ENCODE measurements around the gene C4BPB.

The C4BPB gene

DNA sequence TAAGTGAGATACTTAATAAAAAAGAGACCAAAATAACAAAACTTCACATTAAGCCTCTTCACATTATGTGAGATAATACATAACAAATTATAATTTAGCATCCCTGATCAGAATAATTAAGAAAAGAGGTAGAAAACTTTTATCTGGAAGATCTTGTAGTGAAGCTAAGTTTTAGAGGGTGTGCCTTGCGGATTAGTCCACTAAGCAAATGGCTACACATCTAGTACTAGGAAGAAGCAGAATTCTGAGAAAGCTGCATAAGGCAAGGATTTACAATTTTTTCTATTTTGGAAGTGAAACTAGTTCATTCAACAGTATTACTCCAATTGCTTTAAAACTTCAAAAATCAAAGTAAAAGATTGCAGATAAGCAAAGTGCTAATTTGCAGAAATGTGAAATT lies 41.2 kb upstream of the C4BPB start:
- H3K27ac ChIP-seq: no peak overlapping the region
- peaks cover 33% of the 10 kb centered on the region for H3K36me3 ChIP-seq
- TF ChIP-seq, protein P1, sequence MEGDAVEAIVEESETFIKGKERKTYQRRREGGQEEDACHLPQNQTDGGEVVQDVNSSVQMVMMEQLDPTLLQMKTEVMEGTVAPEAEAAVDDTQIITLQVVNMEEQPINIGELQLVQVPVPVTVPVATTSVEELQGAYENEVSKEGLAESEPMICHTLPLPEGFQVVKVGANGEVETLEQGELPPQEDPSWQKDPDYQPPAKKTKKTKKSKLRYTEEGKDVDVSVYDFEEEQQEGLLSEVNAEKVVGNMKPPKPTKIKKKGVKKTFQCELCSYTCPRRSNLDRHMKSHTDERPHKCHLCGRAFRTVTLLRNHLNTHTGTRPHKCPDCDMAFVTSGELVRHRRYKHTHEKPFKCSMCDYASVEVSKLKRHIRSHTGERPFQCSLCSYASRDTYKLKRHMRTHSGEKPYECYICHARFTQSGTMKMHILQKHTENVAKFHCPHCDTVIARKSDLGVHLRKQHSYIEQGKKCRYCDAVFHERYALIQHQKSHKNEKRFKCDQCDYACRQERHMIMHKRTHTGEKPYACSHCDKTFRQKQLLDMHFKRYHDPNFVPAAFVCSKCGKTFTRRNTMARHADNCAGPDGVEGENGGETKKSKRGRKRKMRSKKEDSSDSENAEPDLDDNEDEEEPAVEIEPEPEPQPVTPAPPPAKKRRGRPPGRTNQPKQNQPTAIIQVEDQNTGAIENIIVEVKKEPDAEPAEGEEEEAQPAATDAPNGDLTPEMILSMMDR (IDR thresholded peaks at IDR 0.05): no peak
- H3K9me3 ChIP-seq: no peaks in the 10 kb centered on the region
- no peaks in the 10 kb centered on the region for H3K27me3 ChIP-seq
- H3K4me1 ChIP-seq (ENCODE audit: control insufficient read depth in 1 of 2, insufficient read depth in 1 of 2, low read depth in 1 of 2, low read length in 1 of 2): peaks cover 52 to 58% of the 10 kb centered on the region in 2 experiments
- no peak overlapping the region for H3K4me3 ChIP-seq (ENCODE audit: low read depth in 1 of 2, low read length in 1 of 2)

DNA sequence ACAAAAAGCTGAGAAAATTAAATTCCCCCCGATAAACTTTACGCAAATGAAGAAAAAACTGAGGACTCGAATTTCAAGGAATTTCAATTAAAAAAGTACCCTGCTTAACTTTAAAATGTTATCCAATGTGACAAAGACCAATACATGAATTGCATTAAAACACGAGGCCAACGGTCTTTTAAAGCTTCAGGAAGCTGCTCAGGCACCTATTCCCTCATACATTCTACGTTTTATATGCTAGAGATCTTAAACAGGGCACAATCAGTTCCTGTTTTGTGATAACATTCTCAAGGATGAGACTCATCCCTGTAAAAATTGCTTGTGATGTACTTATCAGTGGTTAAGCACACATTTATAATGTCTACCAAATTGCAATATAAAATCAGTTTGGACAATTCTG lies 40.6 kb upstream of the C4BPB start:
- no peaks in the 10 kb centered on the region for H3K27me3 ChIP-seq
- no peaks in the 10 kb centered on the region for H3K9me3 ChIP-seq
- peaks cover 32% of the 10 kb centered on the region for H3K36me3 ChIP-seq
- H3K4me3 ChIP-seq (ENCODE audit: low read depth in 1 of 2, low read length in 1 of 2): no peak overlapping the region
- peaks cover 55 to 64% of the 10 kb centered on the region in 2 experiments for H3K4me1 ChIP-seq (ENCODE audit: control insufficient read depth in 1 of 2, insufficient read depth in 1 of 2, low read depth in 1 of 2, low read length in 1 of 2)
- TF ChIP-seq, protein P1 (IDR thresholded peaks at IDR 0.05): no peak
- no peak overlapping the region for H3K27ac ChIP-seq

DNA sequence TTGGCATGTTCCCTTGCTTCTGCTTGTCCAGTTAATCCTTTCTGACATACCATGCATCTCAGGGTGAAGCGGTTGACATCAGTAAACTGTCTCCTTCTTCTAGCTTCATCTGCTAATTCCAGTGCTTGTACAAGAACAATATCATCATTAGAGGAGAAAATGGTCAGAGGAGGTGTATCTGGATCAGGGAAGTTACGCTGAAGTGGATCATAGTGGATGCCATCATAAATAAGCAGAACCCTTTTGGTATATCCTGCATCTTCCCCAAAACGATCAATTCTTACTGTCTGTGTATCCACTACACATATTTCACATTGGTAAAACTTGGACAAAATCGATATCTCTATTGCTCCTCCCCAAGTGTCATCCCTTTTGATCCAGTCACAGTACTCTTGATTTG lies 39.6 kb upstream of the C4BPB start:
- Histone ChIP-seq H3K36me3 (peaks cover 25% of the 10 kb centered on the region), H3K27ac (no peak overlapping the region)

DNA sequence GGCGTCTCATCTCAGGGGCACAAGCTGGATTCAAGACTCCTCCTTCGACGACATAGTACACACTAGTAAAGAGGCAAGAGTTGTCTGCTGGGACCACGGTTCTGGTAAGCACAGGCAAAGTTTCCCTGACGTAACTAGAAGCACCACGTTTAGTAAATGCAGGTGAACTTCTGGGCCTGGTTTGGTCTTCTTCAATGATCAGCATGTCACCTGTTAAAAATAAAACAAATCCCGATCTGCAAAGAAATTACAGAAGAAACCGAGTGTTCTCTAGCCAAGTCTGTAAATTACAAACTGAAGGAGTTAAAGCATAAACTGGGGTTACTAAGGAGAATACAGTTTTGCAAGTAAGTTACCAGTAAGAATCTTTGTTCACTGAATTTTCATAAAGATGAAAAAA lies 39.1 kb upstream of the C4BPB start:
- peaks cover 25% of the 10 kb centered on the region for H3K36me3 ChIP-seq
- no peaks in the 10 kb centered on the region for H3K9me3 ChIP-seq
- TF ChIP-seq, protein P1 (IDR thresholded peaks at IDR 0.05): no peak
- no peaks in the 10 kb centered on the region for H3K27me3 ChIP-seq
- peak overlapping the region; percentile 92 for H3K27ac ChIP-seq
- peaks cover 68 to 78% of the 10 kb centered on the region in 2 experiments for H3K4me1 ChIP-seq (ENCODE audit: control insufficient read depth in 1 of 2, insufficient read depth in 1 of 2, low read depth in 1 of 2, low read length in 1 of 2)
- H3K4me3 ChIP-seq (ENCODE audit: low read depth in 1 of 2, low read length in 1 of 2): peak overlapping the region; percentile 90 to 99

More for the DNA sequence above, 39.6 kb upstream of the C4BPB start:
- Histone ChIP-seq H3K4me3 (ENCODE audit: low read depth in 1 of 2, low read length in 1 of 2) (peak overlapping the region in 1 of 2 experiments; percentile 99), H3K4me1 (ENCODE audit: control insufficient read depth in 1 of 2, insufficient read depth in 1 of 2, low read depth in 1 of 2, low read length in 1 of 2) (peaks cover 63 to 74% of the 10 kb centered on the region in 2 experiments), H3K9me3 (no peaks in the 10 kb centered on the region), H3K27me3 (no peaks in the 10 kb centered on the region)
- TF ChIP-seq, protein P1 (IDR thresholded peaks at IDR 0.05): no peak

DNA sequence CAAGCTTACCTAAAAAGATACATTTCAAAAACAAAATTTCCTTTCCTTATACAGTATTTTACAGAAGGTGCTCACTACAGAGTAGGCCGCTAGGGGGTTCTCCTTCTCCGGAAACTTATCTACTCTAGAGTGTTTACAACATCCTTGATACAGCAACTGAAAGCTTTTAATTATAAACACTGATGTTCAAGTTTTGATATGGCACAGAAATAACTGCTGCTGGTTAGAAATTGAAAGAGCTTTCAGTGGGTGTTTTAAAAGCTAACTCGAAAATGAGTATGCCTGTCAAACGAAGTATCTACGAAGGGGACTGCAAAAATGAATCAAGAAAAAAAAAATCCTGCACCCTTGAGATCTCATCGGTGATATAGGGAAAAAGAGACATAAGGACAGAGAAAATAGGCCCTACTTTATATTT lies 38.7 kb upstream of the C4BPB start:
- no peaks in the 10 kb centered on the region for H3K27me3 ChIP-seq
- H3K27ac ChIP-seq: peak overlapping the region; percentile 92
- TF ChIP-seq, protein P1 (IDR thresholded peaks at IDR 0.05): peak; percentile 79
- H3K9me3 ChIP-seq: no peaks in the 10 kb centered on the region
- H3K36me3 ChIP-seq: peaks cover 25% of the 10 kb centered on the region
- H3K4me1 ChIP-seq (ENCODE audit: control insufficient read depth in 1 of 2, insufficient read depth in 1 of 2, low read depth in 1 of 2, low read length in 1 of 2): peaks cover 72 to 83% of the 10 kb centered on the region in 2 experiments
- peak overlapping the region; percentile 90 to 99 for H3K4me3 ChIP-seq (ENCODE audit: low read depth in 1 of 2, low read length in 1 of 2)

Measured in neutrophil (primary cell).